H1 (cell line): ENCODE results near the gene SCFD1. TPM values are rescaled to one million over a fixed set of nuclear protein-coding genes. Genes with fewer than 3 reads are reported as not detected.

Source experiments
- polyA plus RNA-seq, 7 experiments: library from polyadenylated mRNA; depleted of rRNA in 3 of 7; stranded (reverse) in 5 of 7; unstranded in 2 of 7; fragments of >200 nt in 5 of 7; fragments of 200-250 nt in 2 of 7; gene quantifications; 1 replicate in 5 of 7; 2 replicates in 1 of 7; 4 replicates in 1 of 7; pipeline versions ENCODE4 v1.2.1 to v1.2.3, GENCODE V29; 2011 to 2013; ENCODE audit warnings: missing spikeins in 2 of 7, mixed read lengths in 2 of 7
- total RNA-seq: library from RNA; stranded (reverse); fragmentation: NEBNext Ultra II Directional; extraction: Animal tissue kit (Norgen Biotek cat#: 25700); gene quantifications from 2 replicates; pipeline ENCODE4 v1.2.1, GENCODE V29; 2021

The SCFD1 gene
- total and polyA plus RNA-seq, 2 of the 8 experiments (the other 6 are each of a cell fraction or from before 2014, with no cell fraction given), result 32.8 to 64.5 TPM

Other genes with a start within 250 kb of the SCFD1 start
- 72.0 and 75.9 TPM in 2 replicates for gene G2E3, start 63.2 kb upstream of the SCFD1 start, total RNA-seq
- gene G2E3, start 63.2 kb upstream of the SCFD1 start, polyA plus RNA-seq (2011; rRNA removed), result 5.7 and 9.2 TPM in 2 replicates